ENCODE data around the gene MIB1.

GRCh38 chr18:21774722-21775121 lies 34.1 kb downstream of the MIB1 start:
- no peak for TF ChIP-seq CTCF (IDR thresholded peaks at IDR 0.05; ENCODE audit: low read length)
- no peak for TF ChIP-seq EZH2phosphoT487 (IDR thresholded peaks at IDR 0.05; ENCODE audit: low read length)

All from MM.1S (cell line).